Fibroblast of the aortic adventitia (primary cell): ENCODE data around the gene ELF4. TPM values are rescaled to one million over a fixed set of nuclear protein-coding genes. Genes with fewer than 3 reads are reported as not detected.
"Not testable (repeated sequence)": the region's sequence is repeated elsewhere in the genome, so short reads cannot be mapped to it uniquely, and the experiment has no call there.

Experiments used
- DNase-seq: peaks from one replicate; pipeline ENCODE4 v3.0.0-alpha.2; 2010; ENCODE audit warnings: low read depth
- H3K4me3 ChIP-seq: 2 replicates; pipeline ENCODE4 v1.5.1; 2011; ENCODE audit warnings: low read depth, mild to moderate bottlenecking, control low read depth, low read length, moderate library complexity
- CTCF ChIP-seq: IDR thresholded peaks from 2 replicates; pipeline ENCODE4 v1.5.1; 2011; ENCODE audit warnings: mild to moderate bottlenecking, low read length, control low read depth, inconsistent platforms; ENCODE audit not compliant: insufficient read depth
- total RNA-seq: library from RNA; depleted of rRNA; stranded (reverse); fragments of >200 nt; gene quantifications from 2 replicates; pipeline ENCODE4 v1.2.3, GENCODE V29; 2012; ENCODE audit warnings: low replicate concordance

The ELF4 gene
- total RNA-seq, 1 donor = 16.6 TPM

GRCh38 chrX:130120746-130121504, 10.6 kb upstream of the ELF4 start:
- DNase-seq = peak; percentile 91
- H3K4me3 ChIP-seq = peak overlapping the region; percentile 41

GRCh38 chrX:130120321-130120731, 10.0 kb upstream of the ELF4 start:
- TF ChIP-seq CTCF = no peak
- DNase-seq = no peak
- peak overlapping the region; percentile 25 for H3K4me3 ChIP-seq

More at GRCh38 chrX:130120746-130121504, 10.6 kb upstream of the ELF4 start:
- peak; percentile 40 for TF ChIP-seq CTCF

- peak; percentile 40 for DNase-seq
- H3K4me3 ChIP-seq = peak overlapping the region; percentile 15
- no peak for TF ChIP-seq CTCF
Measured at GRCh38 chrX:130119312-130119898, 9.1 kb upstream of the ELF4 start.

- DNase-seq = peak; percentile 88
- no peak for TF ChIP-seq CTCF
Measured at GRCh38 chrX:130118441-130119311, 8.4 kb upstream of the ELF4 start.

GRCh38 chrX:130117166-130117565, 6.9 kb upstream of the ELF4 start:
- TF ChIP-seq CTCF = no peak
- no peak overlapping the region for H3K4me3 ChIP-seq
- no peak for DNase-seq

More at GRCh38 chrX:130118441-130119311, 8.4 kb upstream of the ELF4 start:
- H3K4me3 ChIP-seq = peak overlapping the region; percentile 15

GRCh38 chrX:130115119-130115885, 5.0 kb upstream of the ELF4 start:
- DNase-seq, H3K4me3 ChIP-seq: not testable (repeated sequence)
